AG10803 (cell line): ENCODE measurements around the gene MTFR1L.

Experiments
- DNase-seq: peaks from one replicate; pipeline ENCODE4 v3.0.0; 2010; ENCODE audit warnings: low read depth
- H3K4me3 ChIP-seq: 2 replicates; pipeline ENCODE4 v1.5.1; 2011; ENCODE audit warnings: mild to moderate bottlenecking, low read length, control low read depth
- TF ChIP-seq, protein P1 (sequence below): conservative IDR thresholded peaks from 2 replicates; pipeline ENCODE4 v1.5.1; 2011; ENCODE audit warnings: mild to moderate bottlenecking, low read length, control low read depth, inconsistent platforms

MTFR1L gene

DNA sequence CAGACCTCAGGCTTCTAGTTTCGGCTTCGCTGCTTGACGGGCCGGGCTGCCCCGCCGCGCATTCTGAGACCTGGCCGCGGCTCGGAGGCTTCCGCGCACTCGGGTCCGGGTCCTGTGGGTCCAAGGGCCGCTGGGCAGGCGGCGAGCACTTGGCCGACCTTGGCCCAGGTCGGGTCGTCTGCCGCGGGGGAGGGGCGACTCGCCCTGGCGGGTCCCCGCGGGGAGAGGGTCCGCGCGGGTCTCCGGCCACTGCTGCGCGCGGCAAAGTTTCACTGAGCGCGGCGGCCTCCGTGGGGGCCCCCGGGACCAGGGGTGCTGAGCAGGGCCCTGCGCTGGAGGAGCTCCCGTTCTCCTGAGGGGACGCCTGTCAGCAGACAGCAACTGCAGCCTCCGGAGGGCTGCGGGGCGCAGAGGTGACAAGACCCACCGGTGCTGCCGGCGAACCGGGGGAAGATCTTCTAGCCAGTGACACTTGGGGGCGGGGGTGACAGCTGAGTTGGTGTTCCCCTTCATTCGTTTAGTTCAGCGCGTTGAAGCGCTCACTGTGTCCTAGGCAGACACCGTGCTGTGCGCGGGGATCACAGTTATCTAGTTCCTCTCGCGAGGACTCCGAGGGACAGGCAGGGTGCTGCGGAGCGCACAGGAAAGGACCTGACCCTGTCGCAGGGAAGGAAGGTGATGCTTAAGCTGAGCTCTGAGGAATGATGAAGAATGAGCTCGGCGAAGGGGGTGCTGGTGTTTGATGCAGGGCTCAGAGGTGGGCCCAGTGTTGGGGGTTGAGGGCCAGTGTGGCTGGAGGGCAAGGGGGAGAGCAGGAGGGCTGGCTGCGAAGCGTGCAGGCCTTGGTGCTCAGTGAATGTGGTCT is 725 bp downstream of the MTFR1L start:
- TF ChIP-seq, protein P1, sequence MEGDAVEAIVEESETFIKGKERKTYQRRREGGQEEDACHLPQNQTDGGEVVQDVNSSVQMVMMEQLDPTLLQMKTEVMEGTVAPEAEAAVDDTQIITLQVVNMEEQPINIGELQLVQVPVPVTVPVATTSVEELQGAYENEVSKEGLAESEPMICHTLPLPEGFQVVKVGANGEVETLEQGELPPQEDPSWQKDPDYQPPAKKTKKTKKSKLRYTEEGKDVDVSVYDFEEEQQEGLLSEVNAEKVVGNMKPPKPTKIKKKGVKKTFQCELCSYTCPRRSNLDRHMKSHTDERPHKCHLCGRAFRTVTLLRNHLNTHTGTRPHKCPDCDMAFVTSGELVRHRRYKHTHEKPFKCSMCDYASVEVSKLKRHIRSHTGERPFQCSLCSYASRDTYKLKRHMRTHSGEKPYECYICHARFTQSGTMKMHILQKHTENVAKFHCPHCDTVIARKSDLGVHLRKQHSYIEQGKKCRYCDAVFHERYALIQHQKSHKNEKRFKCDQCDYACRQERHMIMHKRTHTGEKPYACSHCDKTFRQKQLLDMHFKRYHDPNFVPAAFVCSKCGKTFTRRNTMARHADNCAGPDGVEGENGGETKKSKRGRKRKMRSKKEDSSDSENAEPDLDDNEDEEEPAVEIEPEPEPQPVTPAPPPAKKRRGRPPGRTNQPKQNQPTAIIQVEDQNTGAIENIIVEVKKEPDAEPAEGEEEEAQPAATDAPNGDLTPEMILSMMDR: no peak
- peak; percentile 61 for DNase-seq

DNA sequence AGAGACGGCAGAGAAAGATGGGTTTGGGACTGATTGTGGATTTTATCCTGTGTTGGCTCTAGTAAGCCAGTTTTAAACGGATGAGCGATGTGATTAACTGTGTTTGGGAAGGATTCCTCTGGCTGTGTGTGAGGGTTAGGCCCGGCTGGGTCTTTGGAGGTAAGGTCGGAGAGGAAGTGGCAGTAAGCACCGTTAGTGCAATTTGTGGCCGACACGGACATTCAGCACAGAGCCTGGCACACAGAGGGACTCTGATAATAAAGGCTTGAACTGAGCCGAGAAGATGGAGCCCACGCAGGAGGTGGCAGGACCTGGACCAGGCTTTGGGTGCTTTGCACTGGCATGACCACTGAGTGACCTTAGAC is 1.3 kb downstream of the MTFR1L start:
- TF ChIP-seq, protein P1: no peak
- H3K4me3 ChIP-seq: peak overlapping the region; percentile 89
- no peak for DNase-seq

More for the DNA sequence above, 725 bp downstream of the MTFR1L start:
- H3K4me3 ChIP-seq: peak overlapping the region; percentile 89

DNA sequence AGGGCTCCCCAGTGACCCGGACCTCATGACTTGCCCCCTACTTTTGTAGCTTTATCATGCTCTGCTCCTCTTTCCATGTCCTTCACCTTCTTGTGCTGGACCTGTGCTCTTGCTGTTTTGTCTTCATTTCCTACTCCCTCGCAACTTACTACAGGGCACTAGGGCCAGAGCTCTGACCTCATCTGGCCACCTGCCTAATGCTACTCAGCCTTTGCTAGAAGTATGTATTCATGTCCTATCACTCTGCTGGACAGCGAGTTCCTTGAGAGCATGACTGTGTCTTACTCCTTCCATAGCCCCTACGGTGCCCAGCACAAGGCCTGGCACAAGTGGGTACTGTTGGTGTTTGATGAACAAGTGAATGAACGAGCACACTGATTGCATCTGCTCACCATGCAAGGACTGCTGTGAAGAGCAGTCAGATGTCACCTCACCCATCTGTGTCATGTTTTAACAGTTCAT is 1.9 kb downstream of the MTFR1L start:
- DNase-seq: peak; percentile 47
- peak overlapping the region; percentile 89 for H3K4me3 ChIP-seq
- TF ChIP-seq, protein P1: no peak

DNA sequence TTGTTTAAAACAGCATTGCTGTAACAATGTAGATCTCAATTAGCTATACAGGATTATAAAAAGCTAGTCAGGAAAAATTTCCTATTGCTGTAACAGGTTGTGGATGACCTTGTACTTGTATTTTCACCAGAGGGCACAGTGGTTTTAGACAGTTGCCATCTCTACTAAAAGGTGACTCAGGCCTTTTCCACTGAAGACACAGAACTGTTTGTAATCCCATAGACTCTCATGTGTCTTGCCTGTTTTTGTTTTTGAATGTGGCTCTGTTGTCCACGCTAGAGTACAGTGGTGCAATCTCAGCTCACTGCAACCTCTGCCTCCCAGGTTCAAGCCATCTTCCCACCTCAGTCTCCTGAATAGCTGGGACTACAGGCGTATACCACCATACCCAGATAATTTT is 5.9 kb downstream of the MTFR1L start:
- TF ChIP-seq, protein P1: no peak
- H3K4me3 ChIP-seq: no peak overlapping the region
- DNase-seq: no peak

DNA sequence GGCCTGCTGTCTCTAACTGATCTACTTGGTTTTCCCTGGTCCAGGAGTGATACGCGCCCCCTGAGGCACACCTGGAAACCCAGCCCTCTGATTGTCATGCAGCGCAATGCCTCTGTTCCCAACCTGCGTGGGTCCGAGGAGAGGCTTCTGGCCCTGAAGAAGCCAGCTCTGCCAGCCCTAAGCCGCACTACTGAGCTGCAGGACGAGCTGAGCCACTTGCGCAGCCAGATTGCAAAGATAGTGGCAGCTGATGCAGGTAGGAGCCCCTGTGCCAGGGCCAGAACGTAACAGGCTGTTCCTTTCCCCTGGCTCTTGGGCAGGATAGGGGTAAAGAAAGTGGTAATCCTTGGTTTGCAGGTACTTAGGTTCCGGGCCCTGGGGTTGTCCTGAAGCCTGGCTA is 6.8 kb downstream of the MTFR1L start:
- TF ChIP-seq, protein P1: no peak
- DNase-seq: no peak
- H3K4me3 ChIP-seq: no peak overlapping the region

DNA sequence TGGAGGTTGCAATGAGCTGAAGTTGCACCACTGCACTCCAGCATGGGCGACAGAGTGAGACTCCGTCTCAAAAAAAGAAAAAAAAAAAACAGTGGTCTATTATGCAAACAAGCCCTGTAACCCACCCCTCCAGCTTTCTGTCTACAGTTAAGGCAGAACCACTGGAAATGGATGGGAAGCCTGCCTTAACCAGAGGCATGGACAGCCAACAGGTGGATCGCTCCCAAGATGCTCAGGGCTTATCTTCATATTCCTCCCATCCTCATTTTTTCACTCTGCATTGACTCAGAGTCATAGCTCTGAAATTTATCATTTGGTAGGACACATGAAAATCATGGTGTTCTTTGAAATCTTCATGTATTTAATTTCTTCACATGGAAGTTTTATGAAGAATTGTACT is 8.7 kb downstream of the MTFR1L start:
- TF ChIP-seq, protein P1: no peak
- no peak overlapping the region for H3K4me3 ChIP-seq
- DNase-seq: no peak

DNA sequence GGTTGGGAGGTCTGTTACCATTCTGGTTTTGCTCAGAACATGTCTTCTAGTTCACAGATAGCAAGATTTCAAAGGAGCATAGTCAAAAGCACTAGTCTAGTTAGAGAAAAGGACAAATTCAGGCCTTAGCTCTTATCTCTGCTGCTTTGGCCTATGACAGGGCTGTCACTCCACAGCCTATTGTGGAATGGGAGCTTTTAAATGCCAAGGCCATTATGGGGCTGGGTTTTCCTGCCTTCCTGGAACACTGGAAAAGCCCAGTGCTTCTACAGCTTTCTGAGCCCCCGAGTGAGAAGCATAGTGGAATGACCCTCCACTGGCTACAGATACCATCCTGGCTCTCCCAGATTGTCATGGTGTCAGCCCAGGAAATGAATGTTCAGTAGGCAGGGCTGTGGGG is 9.3 kb downstream of the MTFR1L start:
- TF ChIP-seq, protein P1: no peak
- DNase-seq: no peak

More for the DNA sequence above, 9.3 kb downstream of the MTFR1L start:
- H3K4me3 ChIP-seq: no peak overlapping the region
